DMS114 treated with DMSO at 0.1 percent for 48 hours (cell line): ENCODE data around the gene LMF2.
"Not testable (repeated sequence)": the region's sequence is repeated elsewhere in the genome, so short reads cannot be mapped to it uniquely, and the experiment has no call there.

Source experiments
- DNase-seq: peaks from one replicate; lab custom pipeline; 2025; ENCODE audit not compliant: unreplicated experiment; lab: John Stamatoyannopoulos, UW

LMF2 gene

GRCh38 chr22:50536226-50536625 lies 28.7 kb upstream of the LMF2 start:
- DNase-seq, result no peak

- no peak for DNase-seq
Observed at GRCh38 chr22:50535113-50535512, 27.6 kb upstream of the LMF2 start.

- DNase-seq, result not testable (repeated sequence)
Observed at GRCh38 chr22:50533856-50534711, 26.6 kb upstream of the LMF2 start.

- DNase-seq, result no peak
Observed at GRCh38 chr22:50532824-50533796, 25.6 kb upstream of the LMF2 start.

GRCh38 chr22:50531962-50532674 lies 24.6 kb upstream of the LMF2 start:
- DNase-seq, result no peak

GRCh38 chr22:50531546-50531961 lies 24.1 kb upstream of the LMF2 start:
- no peak for DNase-seq

- DNase-seq, result peak; percentile 22
Observed at GRCh38 chr22:50530877-50531545, 23.5 kb upstream of the LMF2 start.

- DNase-seq, result no peak
Observed at GRCh38 chr22:50530580-50530876, 23.0 kb upstream of the LMF2 start.

- no peak for DNase-seq
Observed at GRCh38 chr22:50529897-50530579, 22.5 kb upstream of the LMF2 start, which contains the start of gene TYMP. TYMP (minus strand) TSS chr22:50530012; CDS start chr22:50529709, 303 bp downstream.

GRCh38 chr22:50529416-50529896 lies 22.0 kb upstream of the LMF2 start:
- DNase-seq, result no peak

- no peak for DNase-seq
Observed at GRCh38 chr22:50528682-50529415, 21.3 kb upstream of the LMF2 start.

GRCh38 chr22:50527921-50528681 lies 20.6 kb upstream of the LMF2 start:
- DNase-seq, result no peak

GRCh38 chr22:50526834-50527801 lies 19.6 kb upstream of the LMF2 start:
- peak; percentile 52 for DNase-seq

GRCh38 chr22:50526108-50526833 lies 18.8 kb upstream of the LMF2 start:
- DNase-seq, result peak; percentile 40

GRCh38 chr22:50525858-50526107 lies 18.3 kb upstream of the LMF2 start:
- no peak for DNase-seq

GRCh38 chr22:50525104-50525857 lies 17.8 kb upstream of the LMF2 start, which contains the start of gene SCO2:
SCO2 (minus strand) TSS chr22:50525598; CDS start chr22:50524411, 1,187 bp downstream.
- DNase-seq, result peak; percentile 88
